SKM-1 treated with dmso at 0.1 percent for 144 hours (cell line): ENCODE data around the gene TNIK.

Source experiments
- DNase-seq: peaks from one replicate; lab custom pipeline; 2025; ENCODE audit not compliant: unreplicated experiment; lab: John Stamatoyannopoulos, UW

TNIK gene

GRCh38 chr3:171013822-171014748 lies 446.1 kb downstream of the TNIK start:
- no peak for DNase-seq

- no peak for DNase-seq
Observed at GRCh38 chr3:171011873-171012336, 448.3 kb downstream of the TNIK start.
